Tibial artery (tissue), 4 donors: Measurements from ENCODE around the gene KDM1B.
"Not testable (repeated sequence)": the region's sequence is repeated elsewhere in the genome, so short reads cannot be mapped to it uniquely, and the experiment has no call there.

ENCODE experiments used
- DNase-seq, 2 donors: peaks; one replicate each; pipeline ENCODE4 v3.0.0-alpha.2; 2019
- H3K27ac ChIP-seq, 2 donors: fragments of 200-600 bp; sonication (generic) in 1 of 2; 1 replicate in 1 of 2; 2 replicates in 1 of 2; pipeline ENCODE4 v1.5.1; 2018 to 2019; ENCODE audit warnings: mild to moderate bottlenecking in 1 of 2
- H3K27me3 ChIP-seq, 2 donors: fragments of 200-600 bp; sonication (generic) in 1 of 2; one replicate each; pipeline versions ENCODE4 v1.5.1 to v1.6.0; 2016 to 2019
- H3K36me3 ChIP-seq, 3 donors: fragments of 200-600 bp; sonication (generic) in 2 of 3; one replicate each; pipeline ENCODE4 v1.5.1; 2016 to 2019; ENCODE audit warnings: mild to moderate bottlenecking in 2 of 3
- H3K4me1 ChIP-seq, 4 donors: fragments of 200-600 bp; sonication (generic) in 2 of 4; 1 replicate in 3 of 4; 2 replicates in 1 of 4; pipeline ENCODE4 v1.5.1; 2016 to 2019
- H3K4me3 ChIP-seq, 2 donors: fragments of 200-600 bp; sonication (generic) in 1 of 2; 1 replicate in 1 of 2; 2 replicates in 1 of 2; pipeline ENCODE4 v1.5.1; 2018 to 2019; ENCODE audit warnings: mild to moderate bottlenecking in 2 of 2
- H3K9me3 ChIP-seq, 3 donors: fragments of 200-600 bp; sonication (generic) in 1 of 3; one replicate each; pipeline ENCODE4 v1.5.1; 2016 to 2019
- intact Hi-C: fragments of 100-400 bp; cut with DNase I; formaldehyde crosslinking; loops from one replicate; pipeline ENCODE4 v1.15.0; 2023; ENCODE audit warnings: low total_unique reads
- TF ChIP-seq, protein P1 (sequence below), 2 experiments: fragments of 200-600 bp in 1 of 2; fragments of 450-650 bp in 1 of 2; IDR thresholded peaks; one replicate each; pipeline ENCODE4 v1.5.1; 2017 to 2019; ENCODE audit warnings: antibody characterized with exemption in 2 of 2, mild to moderate bottlenecking in 1 of 2, moderate library complexity in 1 of 2

Gene KDM1B

GRCh38 chr6:18221288-18221615 lies 66.0 kb downstream of the KDM1B start:
- TF ChIP-seq, protein P1, sequence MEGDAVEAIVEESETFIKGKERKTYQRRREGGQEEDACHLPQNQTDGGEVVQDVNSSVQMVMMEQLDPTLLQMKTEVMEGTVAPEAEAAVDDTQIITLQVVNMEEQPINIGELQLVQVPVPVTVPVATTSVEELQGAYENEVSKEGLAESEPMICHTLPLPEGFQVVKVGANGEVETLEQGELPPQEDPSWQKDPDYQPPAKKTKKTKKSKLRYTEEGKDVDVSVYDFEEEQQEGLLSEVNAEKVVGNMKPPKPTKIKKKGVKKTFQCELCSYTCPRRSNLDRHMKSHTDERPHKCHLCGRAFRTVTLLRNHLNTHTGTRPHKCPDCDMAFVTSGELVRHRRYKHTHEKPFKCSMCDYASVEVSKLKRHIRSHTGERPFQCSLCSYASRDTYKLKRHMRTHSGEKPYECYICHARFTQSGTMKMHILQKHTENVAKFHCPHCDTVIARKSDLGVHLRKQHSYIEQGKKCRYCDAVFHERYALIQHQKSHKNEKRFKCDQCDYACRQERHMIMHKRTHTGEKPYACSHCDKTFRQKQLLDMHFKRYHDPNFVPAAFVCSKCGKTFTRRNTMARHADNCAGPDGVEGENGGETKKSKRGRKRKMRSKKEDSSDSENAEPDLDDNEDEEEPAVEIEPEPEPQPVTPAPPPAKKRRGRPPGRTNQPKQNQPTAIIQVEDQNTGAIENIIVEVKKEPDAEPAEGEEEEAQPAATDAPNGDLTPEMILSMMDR (IDR thresholded peaks at IDR 0.05): no peak
- intact Hi-C loops: no loop called here
- H3K4me1 ChIP-seq: no peaks in the 10 kb centered on the region
- no peaks in the 10 kb centered on the region for H3K27me3 ChIP-seq
- DNase-seq: no peak
- H3K4me3 ChIP-seq: no peak overlapping the region
- H3K36me3 ChIP-seq: peaks cover 39 to 66% (median 56%) of the 10 kb centered on the region in 3 donors
- no peaks in the 10 kb centered on the region for H3K9me3 ChIP-seq
- H3K27ac ChIP-seq: no peak overlapping the region

DNA sequence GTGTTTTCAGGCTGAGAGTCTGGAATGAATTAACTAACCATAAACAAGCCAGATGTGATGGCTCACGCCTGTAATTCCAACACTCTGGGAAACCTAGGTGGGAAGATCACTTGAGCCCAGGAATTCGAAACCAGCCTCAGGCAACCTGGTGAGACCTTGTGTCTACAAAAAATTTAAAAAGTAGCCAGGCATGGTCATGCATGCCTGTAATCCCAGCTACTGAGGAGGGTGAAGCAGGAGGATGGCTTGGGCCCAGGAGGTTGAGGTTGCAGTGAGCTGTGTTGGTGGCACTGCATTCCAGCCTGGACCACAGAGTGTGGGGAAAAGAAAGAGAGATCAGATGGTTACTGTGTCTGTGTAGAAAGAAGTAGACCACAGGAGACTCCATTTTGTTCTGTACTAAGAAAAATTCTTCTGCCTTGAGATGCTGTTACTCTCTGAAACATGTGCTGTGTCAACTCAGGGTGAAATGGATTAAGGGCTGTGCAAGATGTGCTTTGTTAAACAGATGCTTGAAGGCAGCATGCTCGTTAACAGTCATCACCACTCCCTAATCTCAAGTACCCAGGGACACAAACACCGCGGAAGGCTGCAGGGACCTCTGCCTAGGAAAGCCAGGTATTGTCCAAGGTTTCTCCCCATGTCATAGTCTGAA lies 71.4 kb downstream of the KDM1B start:
- intact Hi-C loops, H3K27ac ChIP-seq, H3K4me3 ChIP-seq, H3K27me3 ChIP-seq, DNase-seq, H3K4me1 ChIP-seq: not testable (repeated sequence)
- Histone ChIP-seq H3K9me3 (peaks cover 0 to 22% (median 7%) of the 10 kb centered on the region in 3 donors), H3K36me3 (peaks cover 68 to 81% (median 69%) of the 10 kb centered on the region in 3 donors)

GRCh38 chr6:18227166-18227565 lies 71.9 kb downstream of the KDM1B start:
- intact Hi-C loops: not testable (repeated sequence)
- H3K36me3 ChIP-seq: peaks cover 66 to 81% (median 68%) of the 10 kb centered on the region in 3 donors

GRCh38 chr6:18228590-18228989 lies 73.4 kb downstream of the KDM1B start:
- Histone ChIP-seq H3K36me3 (peaks cover 69 to 84% (median 71%) of the 10 kb centered on the region in 3 donors), H3K9me3 (peaks cover 0 to 33% (median 14%) of the 10 kb centered on the region in 3 donors)
- DNase-seq, intact Hi-C loops, H3K27me3 ChIP-seq, H3K4me3 ChIP-seq, H3K4me1 ChIP-seq, H3K27ac ChIP-seq: not testable (repeated sequence)

More at GRCh38 chr6:18227166-18227565, 71.9 kb downstream of the KDM1B start:
- not testable (repeated sequence) for H3K27ac ChIP-seq, H3K4me3 ChIP-seq, H3K4me1 ChIP-seq, DNase-seq, H3K27me3 ChIP-seq
- H3K9me3 ChIP-seq: peaks cover 0 to 28% (median 7%) of the 10 kb centered on the region in 3 donors

DNA sequence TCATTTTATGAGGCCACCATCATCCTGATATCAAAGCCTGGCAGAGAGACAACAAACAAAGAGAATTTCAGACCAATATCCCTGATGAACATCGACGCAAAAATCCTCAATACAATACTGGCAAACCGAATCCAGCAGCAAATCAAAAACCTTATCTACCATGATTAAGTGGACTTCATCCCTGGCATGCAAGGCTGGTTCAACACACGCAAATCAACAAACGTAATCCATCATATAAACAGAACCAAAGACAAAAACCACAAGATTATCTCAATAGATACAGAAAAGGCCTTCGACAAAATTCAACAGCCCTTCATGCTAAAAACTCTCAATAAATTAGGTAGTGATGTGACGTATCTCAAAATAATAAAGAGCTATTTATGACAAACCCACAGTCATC lies 76.6 kb downstream of the KDM1B start:
- not testable (repeated sequence) for H3K4me1 ChIP-seq, DNase-seq, H3K27me3 ChIP-seq, H3K4me3 ChIP-seq, H3K27ac ChIP-seq
- Histone ChIP-seq H3K9me3 (peaks cover 0 to 33% (median 14%) of the 10 kb centered on the region in 3 donors), H3K36me3 (peaks cover 63 to 82% (median 73%) of the 10 kb centered on the region in 3 donors)
- intact Hi-C loops: loop anchor here (5.0 kb wide), 1 partner anchor 1765 kb away; no protein-coding TSS in a partner anchor

DNA sequence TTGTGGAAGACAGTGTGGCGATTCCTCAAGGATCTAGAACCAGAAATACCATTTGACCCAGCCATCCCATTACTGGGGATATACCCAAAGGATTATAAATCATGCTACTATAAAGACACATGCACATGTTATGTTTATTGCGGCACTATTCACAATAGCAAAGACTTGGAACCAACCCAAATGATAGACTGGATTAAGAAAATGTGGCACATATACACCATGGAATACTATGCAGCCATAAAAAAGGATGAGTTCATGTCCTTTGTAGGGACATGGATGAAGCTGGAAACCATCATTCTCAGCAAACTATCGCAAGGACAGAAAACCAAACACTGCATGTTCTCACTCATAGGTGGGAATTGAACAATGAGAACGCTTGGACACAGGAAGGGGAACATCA lies 78.5 kb downstream of the KDM1B start:
- H3K4me1 ChIP-seq, DNase-seq, H3K27ac ChIP-seq, H3K27me3 ChIP-seq, H3K4me3 ChIP-seq: not testable (repeated sequence)
- intact Hi-C loops: loop anchor here (5.0 kb wide), 1 partner anchor 1766 kb away; no protein-coding TSS in a partner anchor
- H3K36me3 ChIP-seq: peaks cover 53 to 73% (median 69%) of the 10 kb centered on the region in 3 donors
- peaks cover 0 to 26% (median 8%) of the 10 kb centered on the region in 3 donors for H3K9me3 ChIP-seq

DNA sequence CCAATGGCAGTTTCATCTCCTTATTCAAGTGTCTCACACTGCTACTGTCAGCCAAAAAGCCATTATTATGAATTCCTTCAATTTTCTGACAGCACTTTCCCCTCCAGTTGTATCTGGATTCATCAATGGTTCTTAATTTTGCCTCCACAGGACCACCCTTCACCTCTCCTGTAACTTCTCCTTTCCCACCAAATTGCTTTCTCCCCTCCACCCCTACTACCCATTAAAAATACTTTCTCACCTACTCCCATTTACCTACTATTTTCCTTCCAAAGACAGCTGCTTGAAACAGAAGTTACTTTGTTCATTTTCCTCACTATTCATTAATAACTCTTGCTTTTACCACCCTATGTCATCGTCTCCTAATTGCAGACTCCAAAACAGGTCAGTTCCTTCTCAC lies 79.3 kb downstream of the KDM1B start:
- peaks cover 45 to 67% (median 61%) of the 10 kb centered on the region in 3 donors for H3K36me3 ChIP-seq
- TF ChIP-seq, protein P1 (IDR thresholded peaks at IDR 0.05): no peak
- intact Hi-C loops: loop anchor here (5.0 kb wide), 1 partner anchor 1767 kb away; no protein-coding TSS in a partner anchor
- peaks cover 0 to 18% (median 7%) of the 10 kb centered on the region in 3 donors for H3K9me3 ChIP-seq
- no peak overlapping the region for H3K4me3 ChIP-seq
- DNase-seq: no peak
- H3K27ac ChIP-seq: no peak overlapping the region
- no peaks in the 10 kb centered on the region for H3K27me3 ChIP-seq
- H3K4me1 ChIP-seq: no peaks in the 10 kb centered on the region

GRCh38 chr6:18235524-18235923 lies 80.3 kb downstream of the KDM1B start:
- Histone ChIP-seq H3K4me1 (no peaks in the 10 kb centered on the region), H3K36me3 (peaks cover 41 to 62% (median 55%) of the 10 kb centered on the region in 3 donors), H3K27me3 (no peaks in the 10 kb centered on the region), H3K4me3 (no peak overlapping the region), H3K9me3 (peaks cover 0 to 14% (median 7%) of the 10 kb centered on the region in 3 donors), H3K27ac (no peak overlapping the region)
- intact Hi-C loops: no loop called here
- TF ChIP-seq, protein P1 (IDR thresholded peaks at IDR 0.05): no peak
- DNase-seq: no peak
